ENCODE results near the gene C8B.

C8B gene

GRCh38 chr1:56970280-56970679, 4.5 kb upstream of the C8B start:
- no peak for DNase-seq

GRCh38 chr1:56968878-56969495, 3.2 kb upstream of the C8B start:
- DNase-seq = no peak

GRCh38 chr1:56967900-56968832, 2.4 kb upstream of the C8B start:
- DNase-seq = peak; percentile 29

- no peak for DNase-seq
Measured at GRCh38 chr1:56967355-56967754, 1.5 kb upstream of the C8B start.

- DNase-seq = no peak
Measured at GRCh38 chr1:56966698-56966999, 834 bp upstream of the C8B start.

- no peak for DNase-seq
Measured at GRCh38 chr1:56965191-56965590, 624 bp downstream of the C8B start.

- no peak for DNase-seq
Measured at GRCh38 chr1:56964349-56965017, 1.3 kb downstream of the C8B start.

GRCh38 chr1:56963667-56964066, 2.1 kb downstream of the C8B start:
- no peak for DNase-seq

- DNase-seq = no peak
Measured at GRCh38 chr1:56961426-56961825, 4.4 kb downstream of the C8B start.

- DNase-seq = peak; percentile 13
Measured at GRCh38 chr1:56958526-56958925, 7.3 kb downstream of the C8B start.

GRCh38 chr1:56957931-56958330, 7.9 kb downstream of the C8B start:
- DNase-seq = no peak

GRCh38 chr1:56954664-56955063, 11.2 kb downstream of the C8B start:
- DNase-seq = no peak

GRCh38 chr1:56953386-56953785, 12.4 kb downstream of the C8B start:
- DNase-seq = no peak

GRCh38 chr1:56952501-56952900, 13.3 kb downstream of the C8B start:
- no peak for DNase-seq

GRCh38 chr1:56948403-56949023, 17.3 kb downstream of the C8B start:
- peak; percentile 32 for DNase-seq

GRCh38 chr1:56940039-56940438, 25.8 kb downstream of the C8B start:
- DNase-seq = no peak

GRCh38 chr1:56939209-56939608, 26.6 kb downstream of the C8B start:
- no peak for DNase-seq

- DNase-seq = no peak
Measured at GRCh38 chr1:56938646-56939045, 27.2 kb downstream of the C8B start.

- peak; percentile 45 for DNase-seq
Measured at GRCh38 chr1:56934430-56935060, 31.3 kb downstream of the C8B start.

GRCh38 chr1:56933606-56934005, 32.2 kb downstream of the C8B start:
- DNase-seq = no peak

- no peak for DNase-seq
Measured at GRCh38 chr1:56933161-56933560, 32.7 kb downstream of the C8B start.

GRCh38 chr1:56931686-56932085, 34.1 kb downstream of the C8B start:
- DNase-seq = no peak

- DNase-seq = no peak
Measured at GRCh38 chr1:56931211-56931610, 34.6 kb downstream of the C8B start.

All from HCEC 1CT (cell line).